Cardiac muscle cell (in vitro differentiated cells and primary cell): ENCODE data around the gene ZNF398. TPM values are rescaled to one million over a fixed set of nuclear protein-coding genes. Genes with fewer than 3 reads are reported as not detected.
A peak's percentile ranks its signal among the peaks of the same experiment; 100 is the strongest.

ENCODE experiments used
- DNase-seq, 2 donors: peaks; one replicate each; pipeline versions ENCODE4 v3.0.0 to v3.0.0-alpha.2; 2010 to 2017; ENCODE audit warnings: low read depth in 1 of 2, low spot score in 1 of 2
- H3K27ac ChIP-seq: fragments of 200-600 bp; sonication (generic); 2 replicates; pipeline ENCODE4 v1.5.1; 2016
- H3K27me3 ChIP-seq: fragments of 200-600 bp; sonication (generic); 2 replicates; pipeline ENCODE4 v1.6.0; 2016; ENCODE audit warnings: control low read depth
- H3K36me3 ChIP-seq: fragments of 200-600 bp; sonication (generic); 2 replicates; pipeline ENCODE4 v1.5.1; 2016; ENCODE audit warnings: control low read depth
- H3K4me1 ChIP-seq: fragments of 200-600 bp; sonication (generic); 2 replicates; pipeline ENCODE4 v1.8.1; 2017; ENCODE audit warnings: low read depth, mild to moderate bottlenecking, mixed run types
- H3K4me3 ChIP-seq: fragments of 200-600 bp; sonication (generic); 2 replicates; pipeline ENCODE4 v1.5.1; 2016; ENCODE audit warnings: mild to moderate bottlenecking
- H3K9me3 ChIP-seq: fragments of 200-600 bp; sonication (generic); 2 replicates; pipeline ENCODE4 v1.5.1; 2017; ENCODE audit warnings: low read depth, mild to moderate bottlenecking, control low read depth
- CTCF ChIP-seq: IDR thresholded peaks from 2 replicates; pipeline ENCODE4 v1.5.1; 2012; ENCODE audit warnings: low read depth, mild to moderate bottlenecking, low read length
- polyA plus RNA-seq: library from polyadenylated mRNA; unstranded; fragments of >200 nt; fragmentation: Nextera tagmentation; extraction: Ambion mirVana; gene quantifications from 2 replicates; pipeline ENCODE4 v1.2.1, GENCODE V29; 2016
- total RNA-seq: library from RNA; depleted of rRNA; stranded (reverse); fragments of >200 nt; gene quantifications from 2 replicates; pipeline ENCODE4 v1.2.3, GENCODE V29; 2016

The ZNF398 gene
- total and polyA plus RNA-seq, 2 experiments from 2014 or later = 8.0 to 22.1 TPM

DNA sequence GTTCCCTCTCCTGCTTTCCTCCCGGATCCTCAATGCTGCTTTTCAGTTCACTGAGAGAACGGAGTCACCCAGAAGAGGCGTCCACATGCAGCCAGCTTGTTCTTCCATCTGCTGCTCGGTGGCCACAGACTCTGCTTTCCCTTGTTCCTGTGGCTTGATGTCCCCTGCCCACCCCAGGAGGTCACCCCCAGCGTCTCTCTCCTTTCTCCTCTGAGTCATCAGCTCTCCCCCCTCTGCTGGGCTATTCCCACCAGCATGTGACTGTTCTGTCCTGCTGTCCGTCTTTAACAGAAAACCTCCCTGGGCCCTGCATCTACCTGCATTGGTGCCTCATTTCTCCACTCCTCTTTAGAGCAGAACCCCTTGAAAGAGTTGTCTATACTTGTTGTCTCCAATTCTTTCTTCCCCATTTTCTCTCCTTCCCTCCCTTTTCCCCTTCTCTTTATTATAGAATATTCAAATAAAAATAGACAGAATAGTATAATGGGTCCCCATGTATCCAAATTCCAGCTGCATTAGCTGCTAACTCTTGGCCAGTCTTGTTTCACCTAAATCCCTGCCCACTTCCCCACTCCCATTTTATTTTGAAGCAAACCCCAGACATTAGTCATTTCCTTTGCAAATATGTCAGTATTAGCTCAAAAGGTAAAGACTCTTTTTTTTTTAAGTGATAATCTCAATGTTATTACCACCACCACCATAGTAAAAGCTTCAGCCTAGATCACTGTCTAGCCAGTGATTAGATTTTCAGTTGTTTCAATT lies 52.2 kb downstream of the ZNF398 start:
- H3K4me1 ChIP-seq = peaks cover 6% of the 10 kb centered on the region
- no peaks in the 10 kb centered on the region for H3K27me3 ChIP-seq
- no peak for DNase-seq
- H3K36me3 ChIP-seq = peaks cover 43% of the 10 kb centered on the region
- H3K9me3 ChIP-seq = no peaks in the 10 kb centered on the region
- H3K4me3 ChIP-seq = no peak overlapping the region
- no peak for TF ChIP-seq CTCF
- no peak overlapping the region for H3K27ac ChIP-seq

DNA sequence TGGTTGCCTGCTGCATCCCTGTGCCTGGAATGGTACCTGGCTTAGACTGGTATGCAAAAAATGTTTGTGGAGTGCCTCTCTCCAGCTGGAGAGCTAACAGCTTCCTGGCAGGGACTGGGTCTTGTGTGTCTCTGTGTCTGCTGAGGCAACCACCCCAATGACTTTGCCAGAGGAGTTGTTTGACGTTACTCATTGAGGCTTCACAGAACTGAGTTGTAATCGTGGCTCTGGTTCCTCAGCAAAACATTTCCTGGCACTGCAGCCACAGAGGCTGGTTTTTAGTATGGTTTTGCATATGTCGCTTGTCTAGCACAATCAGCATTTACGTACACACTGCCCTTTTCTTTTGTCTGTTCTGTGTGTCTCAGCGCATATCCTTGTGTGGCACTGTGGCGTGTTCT lies 55.6 kb downstream of the ZNF398 start:
- TF ChIP-seq CTCF = no peak
- DNase-seq = peak in 1 of 2 donors; percentile 25
- H3K27me3 ChIP-seq = no peaks in the 10 kb centered on the region
- H3K4me1 ChIP-seq = no peaks in the 10 kb centered on the region
- no peak overlapping the region for H3K27ac ChIP-seq
- peaks cover 50% of the 10 kb centered on the region for H3K36me3 ChIP-seq
- no peaks in the 10 kb centered on the region for H3K9me3 ChIP-seq
- no peak overlapping the region for H3K4me3 ChIP-seq

- DNase-seq = no peak
- Histone ChIP-seq H3K27ac (no peak overlapping the region), H3K36me3 (peaks cover 50% of the 10 kb centered on the region), H3K4me1 (no peaks in the 10 kb centered on the region), H3K9me3 (no peaks in the 10 kb centered on the region), H3K4me3 (no peak overlapping the region), H3K27me3 (no peaks in the 10 kb centered on the region)
- TF ChIP-seq CTCF = no peak
These were observed 58.6 kb downstream of the ZNF398 start for GRCh38 chr7:149205690-149206381.

DNA sequence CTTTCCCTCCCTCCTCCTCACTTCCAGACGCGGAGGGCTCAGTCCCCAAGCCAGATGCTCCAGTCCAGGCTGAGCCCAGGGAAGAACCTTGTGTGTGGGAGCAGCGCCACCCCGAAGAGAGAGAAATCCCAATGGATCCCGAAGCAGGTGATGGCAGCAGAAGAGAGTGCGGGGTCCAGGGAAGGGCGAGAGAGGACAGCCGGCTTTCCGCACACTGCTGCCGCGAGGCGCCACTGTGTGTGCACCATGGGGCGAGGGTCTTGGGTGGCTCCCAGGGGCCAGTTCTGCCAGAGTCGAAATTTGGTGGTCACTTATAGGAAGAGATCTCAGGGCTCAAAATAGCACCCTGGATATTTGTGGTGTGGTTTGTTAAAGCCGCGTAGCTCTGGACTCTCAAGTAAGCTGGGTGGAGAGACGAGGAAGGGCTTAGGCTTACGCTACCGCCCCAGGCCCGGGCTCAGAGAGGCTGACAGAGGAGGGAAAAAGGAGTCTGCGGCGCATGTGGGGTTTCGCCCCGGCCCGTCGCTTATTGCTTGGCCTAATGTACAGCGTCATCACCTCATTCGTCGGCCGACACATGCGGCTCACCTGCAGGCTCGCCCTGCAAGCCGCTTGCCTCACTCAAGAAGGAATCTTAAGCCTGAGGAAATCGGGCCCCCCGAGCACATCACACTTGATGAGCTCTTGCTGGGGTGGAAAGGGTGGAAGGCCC lies 60.2 kb downstream of the ZNF398 start:
- DNase-seq = no peak
- Histone ChIP-seq H3K27ac (no peak overlapping the region), H3K4me1 (no peaks in the 10 kb centered on the region), H3K4me3 (no peak overlapping the region), H3K9me3 (no peaks in the 10 kb centered on the region), H3K36me3 (peaks cover 55% of the 10 kb centered on the region), H3K27me3 (no peaks in the 10 kb centered on the region)
- no peak for TF ChIP-seq CTCF

DNA sequence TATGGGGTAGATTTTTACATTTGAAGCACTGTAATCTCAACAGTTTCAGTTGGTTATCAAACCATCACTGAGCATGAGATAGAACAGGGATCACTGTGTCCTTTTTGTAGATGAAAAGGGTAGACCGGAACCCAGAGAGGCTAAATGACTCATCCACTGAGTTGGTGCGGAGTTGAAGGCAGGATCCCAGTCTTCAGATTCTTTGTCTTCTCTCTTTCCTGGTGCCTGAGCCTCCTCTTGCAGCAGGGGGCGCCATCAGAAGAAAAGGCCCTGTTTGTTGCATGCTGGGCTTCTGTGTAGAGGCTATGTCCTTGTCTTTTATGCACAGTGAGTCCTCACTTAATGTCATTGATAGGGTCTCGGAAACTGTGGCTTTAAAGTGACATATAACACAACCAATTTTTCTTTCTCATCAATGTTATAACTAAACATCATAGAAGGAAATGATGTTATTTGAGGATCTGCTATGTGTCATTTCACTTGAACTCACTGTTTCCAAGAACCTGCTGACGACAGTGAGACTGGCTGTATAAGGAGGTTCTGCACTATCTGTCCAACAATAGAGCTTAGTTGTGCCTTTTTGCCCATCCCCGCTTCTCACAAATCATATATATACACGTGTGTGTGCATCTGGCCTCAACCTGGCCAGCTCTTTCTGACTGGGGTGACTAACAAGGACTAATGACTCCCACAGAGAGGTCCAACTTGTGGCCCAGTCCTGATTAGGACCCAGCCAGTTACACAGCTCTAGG lies 62.4 kb downstream of the ZNF398 start:
- peaks cover 64% of the 10 kb centered on the region for H3K36me3 ChIP-seq
- H3K27ac ChIP-seq = no peak overlapping the region
- H3K27me3 ChIP-seq = no peaks in the 10 kb centered on the region
- no peaks in the 10 kb centered on the region for H3K9me3 ChIP-seq
- peak; percentile 29 to 80 for DNase-seq
- peak; percentile 89 for TF ChIP-seq CTCF
- no peak overlapping the region for H3K4me3 ChIP-seq
- no peaks in the 10 kb centered on the region for H3K4me1 ChIP-seq
